B cell (primary cell): ENCODE measurements around the gene DCTN3.

ENCODE experiments used
- CTCF ChIP-seq: fragments of 200-600 bp; IDR thresholded peaks from one replicate; pipeline ENCODE4 v1.8.0; 2022; ENCODE audit warnings: antibody characterized with exemption, mild to moderate bottlenecking
- EZH2 ChIP-seq: IDR thresholded peaks from 2 replicates; pipeline ENCODE4 v1.6.1; 2012; ENCODE audit warnings: borderline replicate concordance, low read depth, mild to moderate bottlenecking, moderate library complexity, low read length; ENCODE audit not compliant: insufficient read depth, poor library complexity, severe bottlenecking

GRCh38 chr9:34572628-34573027 is 47.7 kb downstream of the DCTN3 start:
- TF ChIP-seq CTCF (no peak), EZH2 (no peak)
